ENCODE measurements around the gene ERLIN1. TPM values are rescaled to one million over a fixed set of nuclear protein-coding genes. Genes with fewer than 3 reads are reported as not detected.
"Not testable (repeated sequence)": the region's sequence is repeated elsewhere in the genome, so short reads cannot be mapped to it uniquely, and the experiment has no call there.

The ERLIN1 gene
- total RNA-seq, 2 donors from 2014 or later: 18.1 to 23.8 TPM

DNA sequence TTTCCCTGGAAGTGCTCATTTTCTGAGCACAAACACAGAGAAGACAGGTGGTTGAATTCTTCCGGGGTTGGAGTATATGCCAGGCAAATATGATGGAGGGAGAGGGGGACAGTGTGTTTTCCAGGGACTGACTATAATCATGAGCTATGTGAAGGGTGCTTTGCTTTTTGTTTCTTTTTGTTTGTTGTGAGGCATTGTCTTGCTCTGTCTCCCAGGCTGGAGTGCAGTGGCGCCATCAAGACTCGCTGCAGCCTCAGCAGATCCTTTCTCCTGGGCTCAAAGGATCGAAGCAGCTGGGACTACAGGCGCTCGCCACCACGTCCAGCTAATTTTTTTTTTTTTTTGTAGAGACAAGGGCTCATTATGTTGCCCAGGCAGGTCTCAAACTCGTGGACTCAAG is 56.9 kb downstream of the ERLIN1 start:
- Histone ChIP-seq H3K36me3 (no peaks in the 10 kb centered on the region), H3K4me1 (replicated peaks) (no peaks in the 10 kb centered on the region), H3K4me3 (no peak overlapping the region), H3K9me3 (no peaks in the 10 kb centered on the region), H3K27me3 (replicated peaks; ENCODE audit: insufficient read depth) (no peaks in the 10 kb centered on the region), H3K27ac (no peak overlapping the region)
- TF ChIP-seq, protein P1, sequence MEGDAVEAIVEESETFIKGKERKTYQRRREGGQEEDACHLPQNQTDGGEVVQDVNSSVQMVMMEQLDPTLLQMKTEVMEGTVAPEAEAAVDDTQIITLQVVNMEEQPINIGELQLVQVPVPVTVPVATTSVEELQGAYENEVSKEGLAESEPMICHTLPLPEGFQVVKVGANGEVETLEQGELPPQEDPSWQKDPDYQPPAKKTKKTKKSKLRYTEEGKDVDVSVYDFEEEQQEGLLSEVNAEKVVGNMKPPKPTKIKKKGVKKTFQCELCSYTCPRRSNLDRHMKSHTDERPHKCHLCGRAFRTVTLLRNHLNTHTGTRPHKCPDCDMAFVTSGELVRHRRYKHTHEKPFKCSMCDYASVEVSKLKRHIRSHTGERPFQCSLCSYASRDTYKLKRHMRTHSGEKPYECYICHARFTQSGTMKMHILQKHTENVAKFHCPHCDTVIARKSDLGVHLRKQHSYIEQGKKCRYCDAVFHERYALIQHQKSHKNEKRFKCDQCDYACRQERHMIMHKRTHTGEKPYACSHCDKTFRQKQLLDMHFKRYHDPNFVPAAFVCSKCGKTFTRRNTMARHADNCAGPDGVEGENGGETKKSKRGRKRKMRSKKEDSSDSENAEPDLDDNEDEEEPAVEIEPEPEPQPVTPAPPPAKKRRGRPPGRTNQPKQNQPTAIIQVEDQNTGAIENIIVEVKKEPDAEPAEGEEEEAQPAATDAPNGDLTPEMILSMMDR (IDR thresholded peaks at IDR 0.05): no peak
- TF ChIP-seq POLR2AphosphoS5 (IDR thresholded peaks at IDR 0.05) (no peak), POLR2A (IDR thresholded peaks at IDR 0.05) (no peak)
- no peak for DNase-seq (ENCODE audit: low spot score)
- intact Hi-C loops (cut with DNase I): no loop called here
- WGBS: 64% methylated on average over 8 of the region's 8 CpGs

DNA sequence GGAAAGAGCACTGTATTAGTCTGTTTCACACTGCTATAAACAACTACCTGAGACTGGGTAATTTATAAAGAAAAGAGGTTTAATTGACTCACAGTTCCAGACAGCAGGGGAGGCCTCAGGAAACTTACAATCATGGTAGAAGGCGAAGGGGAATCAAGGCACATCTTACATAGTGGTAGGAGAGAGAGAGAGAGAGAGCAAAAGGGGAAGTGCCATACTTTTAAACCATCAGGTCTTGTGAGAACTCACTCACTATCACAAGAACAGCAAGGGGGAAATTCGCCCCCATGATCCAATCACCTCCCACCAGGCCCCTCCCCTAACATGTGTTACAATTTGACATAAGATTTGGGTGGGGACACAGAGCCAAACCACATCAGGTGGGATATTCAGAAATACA is 60.5 kb downstream of the ERLIN1 start:
- not testable (repeated sequence) for DNase-seq (ENCODE audit: low spot score); H3K4me3 ChIP-seq
- 85% methylated on average over 2 of the region's 2 CpGs for WGBS

DNA sequence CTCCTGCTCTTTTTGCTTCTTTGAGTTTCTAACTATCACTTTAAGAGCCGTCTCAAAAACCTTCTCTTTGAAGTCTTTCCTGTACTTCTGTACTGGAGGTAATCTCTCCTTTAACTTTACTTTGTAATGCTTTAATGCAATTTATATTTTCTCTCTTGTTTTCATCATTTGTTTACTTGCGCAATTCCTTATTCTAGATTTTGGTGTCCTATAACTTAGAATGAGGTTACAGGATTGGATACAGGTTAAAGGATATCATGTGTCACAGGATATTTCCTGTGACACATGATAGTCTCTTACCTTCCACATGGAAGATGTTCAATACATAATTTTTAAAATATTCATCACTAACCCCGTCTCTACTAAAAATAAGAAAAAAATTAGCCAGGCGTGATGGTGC is 61.7 kb downstream of the ERLIN1 start:
- TF ChIP-seq POLR2A (IDR thresholded peaks at IDR 0.05): no peak
- TF ChIP-seq, protein P1 (IDR thresholded peaks at IDR 0.05): no peak
- no peak for TF ChIP-seq POLR2AphosphoS5 (IDR thresholded peaks at IDR 0.05)
- WGBS: 83% methylated on average over 4 of the region's 4 CpGs
- H3K36me3 ChIP-seq: no peaks in the 10 kb centered on the region
- H3K27me3 ChIP-seq (replicated peaks; ENCODE audit: insufficient read depth): no peaks in the 10 kb centered on the region
- no peaks in the 10 kb centered on the region for H3K9me3 ChIP-seq
- H3K27ac ChIP-seq: no peak overlapping the region
- no peaks in the 10 kb centered on the region for H3K4me1 ChIP-seq (replicated peaks)
- no peak for DNase-seq (ENCODE audit: low spot score)
- intact Hi-C loops (cut with DNase I): no loop called here
- no peak overlapping the region for H3K4me3 ChIP-seq

More for the DNA sequence above, 60.5 kb downstream of the ERLIN1 start:
- H3K27ac ChIP-seq; intact Hi-C loops (cut with DNase I); H3K36me3 ChIP-seq; H3K9me3 ChIP-seq; H3K4me1 ChIP-seq (replicated peaks); H3K27me3 ChIP-seq (replicated peaks; ENCODE audit: insufficient read depth): not testable (repeated sequence)

DNA sequence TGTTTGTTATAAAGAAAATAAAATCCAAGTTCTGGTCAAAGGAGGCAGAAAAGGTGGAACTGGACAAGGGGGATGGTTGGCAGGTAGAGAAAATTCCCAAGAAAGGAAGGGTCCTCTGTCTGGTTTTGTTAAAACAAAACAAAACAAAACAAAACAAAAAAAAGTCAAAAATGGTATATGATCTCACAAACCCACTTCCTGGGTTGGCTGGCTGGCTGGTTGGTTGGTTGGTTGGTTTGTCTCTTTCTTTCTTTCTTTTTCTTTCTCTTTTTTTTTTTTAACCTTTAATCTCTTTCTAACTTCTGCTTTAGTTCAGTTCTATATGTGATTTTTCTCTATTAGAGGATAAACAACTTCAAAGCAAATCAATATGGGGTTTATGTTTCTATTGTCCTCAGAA is 63.0 kb downstream of the ERLIN1 start:
- no peak for DNase-seq (ENCODE audit: low spot score)
- no peaks in the 10 kb centered on the region for H3K9me3 ChIP-seq
- no peaks in the 10 kb centered on the region for H3K4me1 ChIP-seq (replicated peaks)
- intact Hi-C loops (cut with DNase I): no loop called here
- H3K4me3 ChIP-seq: no peak overlapping the region
- no peak overlapping the region for H3K27ac ChIP-seq
- TF ChIP-seq, protein P1 (IDR thresholded peaks at IDR 0.05): no peak
- TF ChIP-seq POLR2AphosphoS5 (IDR thresholded peaks at IDR 0.05) (no peak), POLR2A (IDR thresholded peaks at IDR 0.05) (no peak)
- no peaks in the 10 kb centered on the region for H3K27me3 ChIP-seq (replicated peaks; ENCODE audit: insufficient read depth)
- H3K36me3 ChIP-seq: no peaks in the 10 kb centered on the region

DNA sequence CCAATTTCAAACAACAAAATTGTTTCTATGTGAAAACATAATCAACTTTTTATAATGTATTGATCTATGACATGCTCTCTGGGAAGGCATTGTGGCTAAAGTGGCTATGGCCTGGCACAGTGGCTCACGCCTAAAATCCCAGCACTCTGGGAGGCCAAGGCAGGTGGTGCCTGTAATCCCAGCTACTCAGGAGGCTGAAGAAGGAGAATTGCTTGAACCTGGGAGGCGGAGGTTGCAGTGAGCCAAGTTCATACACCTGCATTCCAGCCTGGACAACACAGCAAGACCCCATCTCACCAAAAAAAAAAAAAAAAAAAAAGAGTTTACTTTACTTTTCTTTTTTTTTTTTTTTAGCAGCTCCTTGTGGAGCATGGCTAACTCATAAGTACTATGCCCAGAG is 65.3 kb downstream of the ERLIN1 start:
- no peaks in the 10 kb centered on the region for H3K27me3 ChIP-seq (replicated peaks; ENCODE audit: insufficient read depth)
- no peaks in the 10 kb centered on the region for H3K9me3 ChIP-seq
- intact Hi-C loops (cut with DNase I): no loop called here
- H3K27ac ChIP-seq: no peak overlapping the region
- no peaks in the 10 kb centered on the region for H3K36me3 ChIP-seq
- no peak for DNase-seq (ENCODE audit: low spot score)
- no peak overlapping the region for H3K4me3 ChIP-seq
- TF ChIP-seq POLR2AphosphoS5 (IDR thresholded peaks at IDR 0.05) (no peak), POLR2A (IDR thresholded peaks at IDR 0.05) (no peak)
- TF ChIP-seq, protein P1 (IDR thresholded peaks at IDR 0.05): no peak
- H3K4me1 ChIP-seq (replicated peaks): no peaks in the 10 kb centered on the region
- 93% methylated on average over 2 of the region's 2 CpGs for WGBS

Data from prostate gland (tissue), 2 donors.